ENCODE measurements around the gene SPSB2. TPM values are rescaled to one million over a fixed set of nuclear protein-coding genes. Genes with fewer than 3 reads are reported as not detected.

The SPSB2 gene
- total RNA-seq, 4 donors from 2014 or later = 6.8 to 14.7 (median 11.5) TPM

- 89 to 92% methylated on average over 4 of the region's 4 CpGs for WGBS, 2 donors
- intact Hi-C loops (cut with DNase I; ENCODE audit: low total_unique reads) = no loop called here
- H3K4me3 ChIP-seq (ENCODE audit: low read depth, poor library complexity, severe bottlenecking) = no peak overlapping the region
- TF ChIP-seq CTCF (IDR thresholded peaks at IDR 0.05) = no peak
- no peak for TF ChIP-seq POLR2A (IDR thresholded peaks at IDR 0.05)
- no peak for DNase-seq (ENCODE audit: low spot score in 2 of 2)
These were observed 31.0 kb downstream of the SPSB2 start for GRCh38 chr12:6842075-6842474.

GRCh38 chr12:6840761-6841515 is 32.2 kb downstream of the SPSB2 start, which contains the start of gene GNB3:
Gene GNB3 (plus strand): TSS chr12:6840925. CDS start chr12:6841288, 363 bp downstream.
- intact Hi-C loops (cut with DNase I; ENCODE audit: low total_unique reads) = no loop called here
- DNase-seq (ENCODE audit: low spot score in 2 of 2) = no peak
- no peak for TF ChIP-seq POLR2A (IDR thresholded peaks at IDR 0.05)
- no peak for TF ChIP-seq CTCF (IDR thresholded peaks at IDR 0.05)
- no peak within 1 kb of the TSS for H3K4me3 ChIP-seq (ENCODE audit: low read depth, poor library complexity, severe bottlenecking)
- 68 to 78% methylated on average over 19 to 21 of the region's 24 CpGs for WGBS, 2 donors

DNA sequence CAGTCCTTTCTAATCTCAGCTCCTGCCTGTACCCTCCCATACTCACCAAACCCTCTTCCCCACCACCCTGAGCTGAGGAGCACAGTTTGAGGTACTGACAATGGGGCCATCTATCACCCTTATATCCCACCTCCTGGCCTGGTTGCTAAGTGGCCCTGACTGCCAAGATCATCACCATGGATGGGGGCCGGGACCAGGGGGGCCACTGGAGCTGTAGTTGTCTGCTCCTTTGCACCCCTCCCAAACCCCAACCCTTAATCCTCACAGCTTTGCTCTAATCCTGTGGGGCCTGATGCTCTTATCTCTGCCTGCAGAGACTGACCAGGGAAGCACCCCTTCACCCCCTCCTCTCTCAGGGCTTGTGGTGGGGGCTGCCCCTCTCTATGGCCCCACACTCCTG is 32.8 kb downstream of the SPSB2 start:
- intact Hi-C loops (cut with DNase I; ENCODE audit: low total_unique reads) = no loop called here
- 62 to 93% methylated on average over 1 of the region's 1 CpG for WGBS, 2 donors
- H3K4me3 ChIP-seq (ENCODE audit: low read depth, poor library complexity, severe bottlenecking) = no peak overlapping the region
- no peak for DNase-seq (ENCODE audit: low spot score in 2 of 2)
- TF ChIP-seq CTCF (IDR thresholded peaks at IDR 0.05) (no peak), POLR2A (IDR thresholded peaks at IDR 0.05) (no peak)

- no peak overlapping the region for H3K4me3 ChIP-seq (ENCODE audit: low read depth, poor library complexity, severe bottlenecking)
- no peak for DNase-seq (ENCODE audit: low spot score in 2 of 2)
- intact Hi-C loops (cut with DNase I; ENCODE audit: low total_unique reads) = no loop called here
- TF ChIP-seq CTCF (IDR thresholded peaks at IDR 0.05) = no peak
- no peak for TF ChIP-seq POLR2A (IDR thresholded peaks at IDR 0.05)
- 77 to 82% methylated on average over 10 of the region's 10 CpGs for WGBS, 2 donors
These were observed 33.5 kb downstream of the SPSB2 start for GRCh38 chr12:6839482-6840201.

DNA sequence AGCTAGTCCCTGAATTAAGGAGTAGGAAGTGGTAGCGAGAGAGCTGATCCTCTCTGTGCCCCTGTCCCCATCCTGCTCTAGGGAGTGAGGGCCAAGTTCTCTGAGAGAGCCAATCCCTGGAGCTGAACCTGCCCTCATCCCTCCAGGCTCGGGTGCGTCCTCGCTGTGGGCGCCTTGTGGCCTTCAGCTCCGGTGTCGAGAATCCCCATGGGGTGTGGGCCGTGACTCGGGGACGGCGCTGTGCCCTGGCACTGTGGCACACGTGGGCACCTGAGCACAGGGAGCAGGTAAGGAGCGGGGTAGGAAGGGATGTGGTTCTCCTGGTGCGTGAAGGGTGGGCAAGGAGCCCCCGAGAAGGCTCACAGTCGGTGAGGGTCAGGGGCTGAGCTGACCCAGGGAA is 34.2 kb downstream of the SPSB2 start:
- no peak for TF ChIP-seq CTCF (IDR thresholded peaks at IDR 0.05)
- no peak for DNase-seq (ENCODE audit: low spot score in 2 of 2)
- WGBS, 2 donors = 86% methylated on average over 15 to 16 of the region's 16 CpGs
- intact Hi-C loops (cut with DNase I; ENCODE audit: low total_unique reads) = no loop called here
- H3K4me3 ChIP-seq (ENCODE audit: low read depth, poor library complexity, severe bottlenecking) = no peak overlapping the region
